ENCODE measurements around the gene TMEM39B. TPM values are rescaled to one million over a fixed set of nuclear protein-coding genes. Genes with fewer than 3 reads are reported as not detected.

Gene TMEM39B
- total and polyA plus RNA-seq, 8 donors, result 5.1 to 11.8 (median 6.2) TPM

- Histone ChIP-seq H3K4me1 (no peaks in the 10 kb centered on the region), H3K36me3 (peaks cover 0 to 39% (median 9%) of the 10 kb centered on the region in 3 donors), H3K4me3 (no peak overlapping the region), H3K27me3 (no peaks in the 10 kb centered on the region), H3K27ac (no peak overlapping the region), H3K9me3 (no peaks in the 10 kb centered on the region)
- no peak for FAIRE-seq
- intact Hi-C loops (cut with DNase I), result no loop called here
- TF ChIP-seq CTCF (IDR thresholded peaks at IDR 0.05), result no peak
- ATAC-seq, result no peak
- no peak for DNase-seq
- 95 to 97% methylated on average over 4 of the region's 4 CpGs for WGBS, 2 donors
Measured at GRCh38 chr1:32052887-32053286, 19.9 kb upstream of the TMEM39B start.

- 95 to 97% methylated on average over 5 of the region's 5 CpGs for WGBS, 2 donors
- ATAC-seq (no peak), DNase-seq (no peak), FAIRE-seq (no peak)
- intact Hi-C loops (cut with DNase I), result no loop called here
- Histone ChIP-seq H3K27ac (no peak overlapping the region), H3K36me3 (peaks cover 0 to 48% (median 9%) of the 10 kb centered on the region in 3 donors), H3K4me1 (no peaks in the 10 kb centered on the region), H3K4me3 (no peak overlapping the region), H3K9me3 (no peaks in the 10 kb centered on the region), H3K27me3 (no peaks in the 10 kb centered on the region)
- no peak for TF ChIP-seq CTCF (IDR thresholded peaks at IDR 0.05)
Measured at GRCh38 chr1:32055416-32055815, 17.3 kb upstream of the TMEM39B start.

- 91 to 98% methylated on average over 1 of the region's 1 CpG for WGBS, 2 donors
- no peak for ATAC-seq
Measured at GRCh38 chr1:32056598-32056997, 16.1 kb upstream of the TMEM39B start.

GRCh38 chr1:32060914-32061313, 11.8 kb upstream of the TMEM39B start:
- ATAC-seq, result no peak
- intact Hi-C loops (cut with DNase I), result no loop called here
- no peak for TF ChIP-seq CTCF (IDR thresholded peaks at IDR 0.05)
- FAIRE-seq, result no peak
- peaks cover 0 to 23% (median 9%) of the 10 kb centered on the region in 3 donors for H3K36me3 ChIP-seq
- H3K27ac ChIP-seq, result no peak overlapping the region
- H3K27me3 ChIP-seq, result no peaks in the 10 kb centered on the region
- no peaks in the 10 kb centered on the region for H3K4me1 ChIP-seq
- H3K4me3 ChIP-seq, result no peak overlapping the region
- H3K9me3 ChIP-seq, result no peaks in the 10 kb centered on the region
- no peak for DNase-seq

More at GRCh38 chr1:32056598-32056997, 16.1 kb upstream of the TMEM39B start:
- FAIRE-seq, result no peak
- H3K4me1 ChIP-seq, result no peaks in the 10 kb centered on the region
- no peak overlapping the region for H3K27ac ChIP-seq
- intact Hi-C loops (cut with DNase I), result no loop called here
- no peak for TF ChIP-seq CTCF (IDR thresholded peaks at IDR 0.05)
- no peaks in the 10 kb centered on the region for H3K27me3 ChIP-seq
- H3K4me3 ChIP-seq, result no peak overlapping the region
- peaks cover 0 to 54% (median 9%) of the 10 kb centered on the region in 3 donors for H3K36me3 ChIP-seq
- DNase-seq, result no peak
- H3K9me3 ChIP-seq, result no peaks in the 10 kb centered on the region

- TF ChIP-seq CTCF (IDR thresholded peaks at IDR 0.05), result no peak
- peaks cover 0 to 23% (median 0%) of the 10 kb centered on the region in 3 donors for H3K36me3 ChIP-seq
- H3K27me3 ChIP-seq, result no peaks in the 10 kb centered on the region
- no peak overlapping the region for H3K4me3 ChIP-seq
- H3K9me3 ChIP-seq, result no peaks in the 10 kb centered on the region
- intact Hi-C loops (cut with DNase I), result no loop called here
- peaks cover 0 to 9% (median 0%) of the 10 kb centered on the region in 3 donors for H3K4me1 ChIP-seq
- peak overlapping the region in 1 of 4 donors; percentile 29 for H3K27ac ChIP-seq
- WGBS, 2 donors, result 72 to 76% methylated on average over 4 of the region's 4 CpGs
- FAIRE-seq (no peak), DNase-seq (no peak), ATAC-seq (no peak)
Measured at GRCh38 chr1:32062867-32063230, 9.9 kb upstream of the TMEM39B start.
